Ectodermal cell (in vitro differentiated cells): ENCODE results near the gene CTNNA3.

Source experiments
- H3K27ac ChIP-seq: 2 replicates; pipeline ENCODE4 v1.7.0; 2013; ENCODE audit warnings: mild to moderate bottlenecking, low read depth, low read length; ENCODE audit not compliant: insufficient read depth, poor library complexity, severe bottlenecking
- H3K27me3 ChIP-seq: 2 replicates; pipeline ENCODE4 v1.7.0; 2013; ENCODE audit warnings: mild to moderate bottlenecking, low read length; ENCODE audit not compliant: insufficient read depth, control insufficient read depth, poor library complexity, severe bottlenecking
- H3K36me3 ChIP-seq: one replicate; pipeline ENCODE4 v1.7.0; 2013; ENCODE audit warnings: low read length; ENCODE audit not compliant: control insufficient read depth, insufficient read depth
- H3K4me1 ChIP-seq: one replicate; pipeline ENCODE4 v1.7.0; 2013; ENCODE audit warnings: low read length; ENCODE audit not compliant: control insufficient read depth, insufficient read depth
- H3K4me3 ChIP-seq: 2 replicates; pipeline ENCODE4 v1.7.0; 2013; ENCODE audit warnings: low read depth, low read length, control low read depth; ENCODE audit not compliant: insufficient read depth
- H3K9me3 ChIP-seq: 2 replicates; pipeline ENCODE4 v1.7.0; 2013; ENCODE audit warnings: mild to moderate bottlenecking, low read length, moderate library complexity; ENCODE audit not compliant: control insufficient read depth
- WGBS, 2 experiments: methylation state at CpG; one replicate each; pipeline ENCODE4 v1.1.7; 2013; ENCODE audit warnings: missing lambda C conversion rate in 2 of 2; 5-methylcytosine and 5-hydroxymethylcytosine counted together

The CTNNA3 gene

GRCh38 chr10:66748217-66748616 lies 947.8 kb downstream of the CTNNA3 start:
- Histone ChIP-seq H3K27ac (no peak overlapping the region), H3K27me3 (no peaks in the 10 kb centered on the region), H3K36me3 (no peaks in the 10 kb centered on the region), H3K4me3 (no peak overlapping the region), H3K4me1 (no peaks in the 10 kb centered on the region), H3K9me3 (no peaks in the 10 kb centered on the region)
- 91 to 100% methylated on average over 1 of the region's 1 CpG for WGBS, 2 experiments

- Histone ChIP-seq H3K4me3 (no peak overlapping the region), H3K4me1 (no peaks in the 10 kb centered on the region), H3K27me3 (no peaks in the 10 kb centered on the region), H3K36me3 (no peaks in the 10 kb centered on the region), H3K27ac (no peak overlapping the region), H3K9me3 (no peaks in the 10 kb centered on the region)
- 92 to 100% methylated on average over 2 of the region's 2 CpGs for WGBS, 2 experiments
These were observed 948.5 kb downstream of the CTNNA3 start for GRCh38 chr10:66747451-66747850.

GRCh38 chr10:66746711-66747110 lies 949.3 kb downstream of the CTNNA3 start:
- 93 to 100% methylated on average over 2 of the region's 2 CpGs for WGBS, 2 experiments
- Histone ChIP-seq H3K36me3 (no peaks in the 10 kb centered on the region), H3K27me3 (no peaks in the 10 kb centered on the region), H3K4me3 (no peak overlapping the region), H3K9me3 (no peaks in the 10 kb centered on the region), H3K27ac (no peak overlapping the region), H3K4me1 (no peaks in the 10 kb centered on the region)

- Histone ChIP-seq H3K4me3 (no peak overlapping the region), H3K36me3 (no peaks in the 10 kb centered on the region), H3K9me3 (no peaks in the 10 kb centered on the region), H3K4me1 (no peaks in the 10 kb centered on the region), H3K27me3 (no peaks in the 10 kb centered on the region), H3K27ac (no peak overlapping the region)
These were observed 949.7 kb downstream of the CTNNA3 start for GRCh38 chr10:66746246-66746645.

- H3K27me3 ChIP-seq = no peaks in the 10 kb centered on the region
- H3K36me3 ChIP-seq = no peaks in the 10 kb centered on the region
- no peaks in the 10 kb centered on the region for H3K4me1 ChIP-seq
- WGBS, 2 experiments = 92 to 97% methylated on average over 2 of the region's 2 CpGs
- H3K4me3 ChIP-seq = no peak overlapping the region
- H3K9me3 ChIP-seq = no peaks in the 10 kb centered on the region
- H3K27ac ChIP-seq = no peak overlapping the region
These were observed 951.1 kb downstream of the CTNNA3 start for GRCh38 chr10:66744915-66745314.

GRCh38 chr10:66737241-66737640 lies 958.8 kb downstream of the CTNNA3 start:
- Histone ChIP-seq H3K4me1 (no peaks in the 10 kb centered on the region), H3K27ac (no peak overlapping the region), H3K27me3 (no peaks in the 10 kb centered on the region), H3K4me3 (no peak overlapping the region), H3K36me3 (no peaks in the 10 kb centered on the region), H3K9me3 (no peaks in the 10 kb centered on the region)
- WGBS, 2 experiments = no CpG with 5 or more reads among the region's 2 CpGs

- Histone ChIP-seq H3K27ac (no peak overlapping the region), H3K4me3 (no peak overlapping the region), H3K4me1 (no peaks in the 10 kb centered on the region), H3K36me3 (no peaks in the 10 kb centered on the region), H3K27me3 (no peaks in the 10 kb centered on the region), H3K9me3 (no peaks in the 10 kb centered on the region)
- WGBS, 2 experiments = 100% methylated on average over 2 of the region's 2 CpGs
These were observed 972.2 kb downstream of the CTNNA3 start for GRCh38 chr10:66723608-66724400.

GRCh38 chr10:66719483-66719882 lies 976.5 kb downstream of the CTNNA3 start:
- Histone ChIP-seq H3K9me3 (no peaks in the 10 kb centered on the region), H3K4me3 (no peak overlapping the region), H3K27me3 (no peaks in the 10 kb centered on the region), H3K27ac (no peak overlapping the region), H3K4me1 (no peaks in the 10 kb centered on the region), H3K36me3 (no peaks in the 10 kb centered on the region)
- WGBS, 2 experiments = 89 to 91% methylated on average over 1 of the region's 1 CpG

- Histone ChIP-seq H3K4me1 (no peaks in the 10 kb centered on the region), H3K4me3 (no peak overlapping the region)
- WGBS, 2 experiments = 91 to 92% methylated on average over 6 to 8 of the region's 8 CpGs
These were observed 978.6 kb downstream of the CTNNA3 start for GRCh38 chr10:66717231-66717981.

GRCh38 chr10:66714741-66715140 lies 981.3 kb downstream of the CTNNA3 start:
- H3K27me3 ChIP-seq = no peaks in the 10 kb centered on the region
- 75 to 92% methylated on average over 1 of the region's 1 CpG for WGBS, 2 experiments
- H3K4me3 ChIP-seq = no peak overlapping the region

More at GRCh38 chr10:66717231-66717981, 978.6 kb downstream of the CTNNA3 start:
- H3K9me3 ChIP-seq = no peaks in the 10 kb centered on the region
- H3K27me3 ChIP-seq = no peaks in the 10 kb centered on the region
- no peak overlapping the region for H3K27ac ChIP-seq
- H3K36me3 ChIP-seq = no peaks in the 10 kb centered on the region

More at GRCh38 chr10:66714741-66715140, 981.3 kb downstream of the CTNNA3 start:
- no peaks in the 10 kb centered on the region for H3K36me3 ChIP-seq
- no peaks in the 10 kb centered on the region for H3K9me3 ChIP-seq
- H3K27ac ChIP-seq = no peak overlapping the region
- H3K4me1 ChIP-seq = no peaks in the 10 kb centered on the region
